ENCODE data around the gene MAP3K3.

GRCh38 chr17:63659850-63660249 lies 37.6 kb downstream of the MAP3K3 start:
- TF ChIP-seq POLR2A (IDR thresholded peaks at IDR 0.05) (no peak), CTCF (IDR thresholded peaks at IDR 0.05) (no peak)

Data from ovary (tissue), 3 donors.